Endometrial microvascular endothelial cells (primary cell): ENCODE data around the gene GYPB. TPM values are rescaled to one million over a fixed set of nuclear protein-coding genes. Genes with fewer than 3 reads are reported as not detected.
"Not testable (repeated sequence)": the region's sequence is repeated elsewhere in the genome, so short reads cannot be mapped to it uniquely, and the experiment has no call there.

ENCODE experiments used
- in situ Hi-C: cut with HindIII; loops from 2 replicates; pipeline ENCODE4 v1.10.0; 2017; ENCODE audit warnings: low sequenced_read_pairs, low pct_unique_long_range_greater_than_20kb; ENCODE audit errors: inconsistent ontology term
- total RNA-seq: library from RNA; depleted of rRNA; stranded (reverse); fragments of >200 nt; gene quantifications from one replicate; pipeline ENCODE4 v1.2.3, GENCODE V29; 2015; ENCODE audit errors: inconsistent ontology term

GYPB gene
- total RNA-seq = not detected

DNA sequence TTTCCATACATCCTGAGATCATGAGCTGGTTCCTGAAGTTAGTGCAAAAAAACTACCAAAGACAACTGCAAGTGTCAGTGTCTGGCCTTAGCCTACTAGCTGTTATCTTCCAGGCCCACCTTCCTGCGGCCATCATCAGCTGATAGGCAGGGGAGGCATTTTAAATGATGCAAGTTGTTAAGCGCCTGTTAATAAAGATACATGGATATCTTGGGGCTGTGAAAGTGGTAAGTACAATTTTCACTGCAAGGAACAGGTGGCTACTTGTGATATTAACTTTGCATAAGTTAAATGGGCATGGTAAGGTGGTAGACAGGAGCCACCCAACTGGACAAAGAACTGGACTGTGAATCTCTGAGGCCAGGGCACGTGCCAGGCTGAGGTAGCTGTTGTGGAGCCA lies at the start of gene GYPB:
Gene GYPB, minus strand, starts transcription at position 104 of the 400 bp plus-strand sequence. Its CDS starts 93 bp downstream, at position 11.
- in situ Hi-C loops = not testable (repeated sequence)

DNA sequence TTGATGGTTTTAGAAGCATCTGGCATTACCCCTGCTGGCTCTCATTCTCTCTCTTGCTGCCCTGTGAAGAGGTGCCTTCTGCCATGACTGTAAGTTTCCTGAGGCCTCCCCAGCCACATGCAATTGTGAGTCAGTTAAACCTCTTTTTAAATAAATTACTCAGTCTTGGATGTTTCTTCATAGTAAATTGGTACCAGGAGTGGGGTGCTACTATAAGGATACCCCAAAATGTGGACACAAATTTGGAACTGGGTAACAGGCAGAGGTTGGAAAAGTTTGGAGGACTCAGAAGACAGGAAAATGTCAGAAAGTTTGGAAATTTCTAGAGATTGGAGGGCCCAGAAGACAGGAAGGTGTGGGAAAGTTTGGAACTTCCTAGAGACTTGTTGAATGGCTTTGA lies 42.4 kb upstream of the GYPB start:
- in situ Hi-C loops = not testable (repeated sequence)

DNA sequence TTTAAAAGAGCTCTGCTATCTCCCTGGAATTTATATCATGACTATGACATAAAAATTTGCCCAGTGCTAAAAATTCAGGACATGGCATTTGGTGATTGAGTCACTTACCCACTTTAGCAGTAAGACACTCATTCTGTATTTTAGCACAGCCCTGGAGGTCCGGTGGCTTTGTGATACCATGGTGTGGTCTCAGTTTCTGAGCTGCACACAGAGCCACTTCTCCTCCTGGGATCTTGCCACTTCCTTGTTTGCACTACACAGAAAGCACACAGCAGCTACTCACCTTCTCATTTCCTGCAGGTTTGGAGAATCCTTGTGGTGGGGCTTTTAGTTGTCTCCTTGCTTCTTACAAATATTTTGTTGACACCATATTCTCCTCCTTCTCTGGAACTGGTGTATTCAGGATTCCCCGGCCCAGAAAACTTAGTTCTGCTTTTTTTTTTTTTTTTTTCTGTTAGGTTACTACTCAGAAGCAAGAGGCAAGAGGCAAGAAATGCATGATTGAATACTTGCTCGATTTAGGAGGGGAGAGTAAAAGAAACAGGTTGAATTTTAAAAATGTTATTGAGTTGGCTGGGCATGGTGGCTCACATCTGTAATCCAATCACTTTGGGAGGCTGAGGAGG lies 41.2 kb upstream of the GYPB start:
- in situ Hi-C loops = not testable (repeated sequence)

DNA sequence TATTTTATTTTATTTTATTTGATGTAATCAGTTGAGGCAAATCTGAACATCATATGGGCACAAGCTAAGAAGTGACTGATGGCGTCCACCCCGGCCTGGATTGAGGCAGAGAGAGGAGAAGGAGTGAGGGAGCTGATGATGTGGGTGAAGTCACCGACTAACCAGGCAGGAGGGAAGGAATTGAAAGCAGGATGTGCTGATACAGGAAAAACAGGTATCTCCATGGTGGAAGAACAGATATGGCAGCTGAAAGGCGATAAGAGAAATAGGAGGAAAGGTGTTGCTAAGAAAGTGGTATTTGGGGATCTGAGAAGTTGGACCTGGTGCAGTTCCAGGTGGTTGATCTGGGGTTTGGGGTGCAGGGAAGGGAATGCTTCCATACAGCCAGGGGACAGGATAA lies 37.6 kb upstream of the GYPB start:
- in situ Hi-C loops = no loop called here

DNA sequence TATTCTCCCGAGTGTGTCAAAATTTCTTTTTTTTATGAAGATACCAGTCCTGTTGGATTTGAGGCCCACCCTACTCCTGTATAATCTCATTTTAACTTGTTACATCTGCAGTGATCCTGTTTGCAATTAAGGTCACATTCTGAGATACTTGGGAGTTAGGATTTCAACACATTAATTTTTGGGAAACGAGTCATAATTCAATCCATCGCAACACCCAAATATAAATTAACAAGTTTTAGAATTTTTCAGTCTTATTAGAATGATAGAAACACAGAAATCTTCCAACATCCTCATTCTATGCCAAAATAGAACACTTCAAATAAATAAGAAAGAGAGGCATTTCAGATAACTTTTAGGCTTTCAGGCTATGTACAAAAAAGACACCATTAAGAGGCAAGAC lies 36.2 kb upstream of the GYPB start:
- in situ Hi-C loops = not testable (repeated sequence)

DNA sequence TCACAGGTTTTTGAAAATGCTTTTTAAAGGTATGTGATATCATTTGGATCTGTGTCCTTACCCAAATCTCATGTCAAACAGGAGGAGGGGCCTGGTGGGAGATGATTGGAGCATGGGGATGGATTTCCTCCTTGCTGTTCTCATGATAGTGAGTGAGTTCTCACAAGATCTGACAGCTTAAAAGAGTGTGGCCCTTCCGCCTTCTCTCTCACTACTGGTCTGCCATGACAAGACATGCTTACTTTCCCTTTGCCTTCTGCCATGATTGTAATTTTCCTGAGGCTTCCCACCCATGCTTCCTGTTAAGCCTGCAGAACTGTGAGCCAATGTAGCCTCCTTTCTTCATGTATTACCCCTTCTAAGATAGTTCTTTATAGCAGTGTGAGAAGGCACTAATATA lies 32.3 kb upstream of the GYPB start:
- in situ Hi-C loops = not testable (repeated sequence)

DNA sequence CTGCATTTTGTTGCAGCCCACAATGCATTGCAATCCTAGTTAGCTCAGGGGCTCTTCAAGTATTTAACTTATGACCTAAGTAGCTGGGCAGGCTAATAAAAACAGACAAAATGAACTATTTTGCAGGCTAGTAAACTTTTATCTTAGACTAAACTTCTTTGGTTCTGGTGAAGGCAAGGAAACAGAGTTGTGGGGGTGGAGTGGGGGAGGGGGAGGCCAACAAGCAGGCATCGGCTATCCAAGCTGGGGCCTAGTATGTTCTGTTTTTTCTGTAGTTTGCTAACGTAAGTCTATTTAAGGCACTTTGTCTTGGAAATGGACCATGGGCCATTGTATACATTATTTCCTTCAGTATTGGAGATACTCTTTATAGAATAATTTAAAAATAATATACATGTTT lies 31.5 kb upstream of the GYPB start:
- in situ Hi-C loops = not testable (repeated sequence)

DNA sequence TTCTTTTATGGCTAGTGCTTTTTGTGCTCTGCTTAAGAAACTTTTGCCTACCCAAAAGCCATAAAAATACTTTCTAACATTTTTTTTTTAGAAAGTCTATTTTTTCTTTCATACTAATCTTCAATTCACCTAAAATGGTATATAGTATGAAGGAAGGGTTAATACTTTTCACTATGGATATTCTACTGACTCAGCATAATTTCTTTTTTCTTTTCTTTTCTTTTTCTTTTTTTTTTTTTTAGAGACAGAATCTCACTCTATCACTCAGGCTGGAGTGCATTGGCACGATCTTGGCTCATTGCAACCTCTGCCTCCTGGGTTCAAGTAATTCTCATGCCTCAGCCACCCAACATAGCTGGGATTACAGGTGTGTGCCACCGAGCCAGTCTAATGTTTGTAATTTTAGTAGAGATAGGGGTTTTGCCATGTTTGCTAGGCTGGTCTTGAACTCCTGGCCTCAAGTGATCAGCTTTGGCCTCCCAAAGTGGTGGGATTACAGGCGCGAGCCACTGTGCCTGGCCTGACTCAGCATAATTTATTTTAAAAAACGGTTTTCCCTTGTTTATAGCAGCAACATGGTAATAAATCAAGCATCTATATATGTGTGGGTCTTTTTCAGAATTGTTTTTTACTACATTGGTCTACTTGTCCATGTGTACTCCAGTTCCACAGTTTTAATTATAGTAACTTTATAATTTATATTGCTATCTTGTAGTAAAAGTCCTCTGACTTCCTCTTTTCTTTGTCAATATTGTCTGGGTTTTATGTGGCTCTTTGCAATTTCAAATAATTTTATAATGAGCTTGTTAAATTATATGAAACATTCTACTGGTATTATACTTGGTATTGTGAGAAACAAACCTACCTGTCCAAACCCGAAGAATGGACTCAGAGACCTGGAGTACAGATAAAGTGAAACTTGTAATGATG lies 30.6 kb upstream of the GYPB start:
- in situ Hi-C loops = not testable (repeated sequence)

DNA sequence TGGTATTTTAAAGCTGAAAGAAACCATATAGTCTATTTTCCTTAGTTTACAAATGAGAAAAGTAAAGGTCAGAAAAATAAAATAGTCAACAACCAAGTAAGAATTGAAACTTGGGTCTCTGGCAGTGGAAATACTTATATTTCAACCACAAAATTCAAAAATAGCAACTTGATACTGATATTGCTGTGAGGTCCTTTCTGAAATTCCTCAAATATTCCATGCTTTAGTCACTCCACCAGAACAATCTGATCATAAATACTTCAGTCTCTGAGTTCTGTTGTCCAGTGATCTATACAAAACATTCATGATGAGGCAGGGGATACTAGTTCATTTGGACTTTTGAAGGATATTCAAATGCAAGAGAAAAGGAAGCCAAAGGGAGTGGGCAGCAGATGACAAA lies 25.8 kb upstream of the GYPB start:
- in situ Hi-C loops = not testable (repeated sequence)

DNA sequence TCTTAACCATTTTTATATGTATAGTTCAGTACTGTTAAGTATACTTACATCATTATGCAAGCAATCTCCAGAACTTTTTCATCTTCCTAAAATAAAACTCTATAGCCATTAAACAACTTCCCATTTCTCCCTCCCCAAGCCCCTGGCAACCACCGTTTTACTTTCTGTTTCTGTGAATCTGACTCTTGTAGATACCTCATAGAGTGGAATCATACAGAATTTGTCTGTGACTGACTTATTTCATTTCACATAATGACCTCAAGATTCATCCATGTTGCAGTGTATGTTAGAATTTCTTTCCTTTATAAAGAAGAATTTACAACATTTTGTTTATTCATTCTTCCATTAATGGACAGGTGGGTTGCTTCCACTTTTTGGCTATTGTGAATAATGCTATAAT lies 13.4 kb upstream of the GYPB start:
- in situ Hi-C loops = not testable (repeated sequence)

DNA sequence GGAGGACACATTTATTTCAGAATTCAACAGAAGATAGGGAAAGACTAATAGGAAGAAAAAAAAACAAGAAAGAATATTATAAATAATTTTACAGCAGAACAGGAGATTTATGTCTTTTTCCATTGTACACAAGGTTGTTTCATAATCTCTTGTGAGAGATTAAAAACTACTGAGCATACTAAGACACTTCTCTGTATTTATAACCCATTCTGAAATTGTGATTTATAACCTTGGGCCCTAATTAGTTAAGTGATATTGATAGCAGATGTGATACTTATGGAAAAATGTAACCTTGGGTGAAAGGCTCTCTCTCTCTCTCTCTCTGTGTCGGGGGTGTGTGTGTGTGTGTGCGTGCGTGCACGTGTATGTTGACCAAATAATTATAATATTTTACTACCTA lies 12.7 kb upstream of the GYPB start:
- in situ Hi-C loops = not testable (repeated sequence)

DNA sequence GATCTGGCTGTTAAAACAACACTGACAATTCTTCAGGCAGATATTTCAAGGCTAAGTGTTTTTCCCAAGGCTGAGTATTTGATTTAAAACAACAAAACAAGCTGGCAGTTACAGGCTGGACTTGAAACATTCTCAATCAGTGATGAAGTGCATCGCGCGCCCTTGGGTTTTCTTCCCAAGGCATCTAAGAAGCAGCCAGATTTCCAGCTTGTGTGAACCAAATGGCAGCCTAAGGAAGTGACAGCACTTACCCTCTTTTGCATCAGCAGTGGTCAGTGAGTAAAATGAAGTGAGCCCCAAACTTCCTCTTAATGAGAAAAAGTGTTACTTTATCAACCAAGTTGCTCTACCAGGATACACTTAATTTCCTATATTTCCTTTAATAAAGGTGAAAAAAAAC lies 12.2 kb upstream of the GYPB start:
- in situ Hi-C loops = not testable (repeated sequence)

DNA sequence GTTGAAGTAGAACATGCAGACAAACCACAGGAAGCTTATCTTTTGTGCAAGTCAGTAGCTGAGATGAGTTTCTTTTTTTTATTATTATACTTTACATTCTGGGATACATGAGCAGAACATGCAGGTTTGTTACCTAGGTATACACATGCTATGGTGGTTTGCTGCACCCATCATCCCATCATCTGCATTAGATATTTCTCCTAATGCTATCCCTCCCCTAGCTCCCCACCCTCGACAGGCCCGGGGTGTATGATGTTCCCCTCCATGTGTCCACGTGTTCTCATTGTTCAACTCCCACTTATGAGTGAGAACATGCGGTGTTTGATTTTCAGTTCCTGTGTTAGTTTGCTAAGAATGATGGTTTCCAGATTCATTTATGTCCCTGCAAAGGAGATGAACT lies 11.5 kb upstream of the GYPB start:
- in situ Hi-C loops = not testable (repeated sequence)

DNA sequence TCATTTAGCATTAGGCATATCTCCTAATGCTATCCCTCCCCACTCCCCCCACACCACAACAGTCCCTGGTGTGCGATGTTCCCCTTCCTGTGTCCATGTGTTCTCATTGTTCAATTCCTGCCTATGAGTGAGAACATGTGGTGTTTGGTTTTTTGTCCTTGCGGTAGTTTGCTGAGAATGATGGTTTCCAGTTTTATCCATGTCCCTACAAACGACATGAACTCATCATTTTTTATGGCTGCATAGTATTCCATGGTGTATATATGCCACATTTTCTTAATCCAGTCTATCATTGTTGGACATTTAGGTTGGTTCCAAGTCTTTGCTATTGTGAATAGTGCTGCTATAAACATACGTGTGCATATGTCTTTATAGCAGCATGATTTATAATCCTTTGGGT lies 7.5 kb upstream of the GYPB start:
- in situ Hi-C loops = not testable (repeated sequence)

DNA sequence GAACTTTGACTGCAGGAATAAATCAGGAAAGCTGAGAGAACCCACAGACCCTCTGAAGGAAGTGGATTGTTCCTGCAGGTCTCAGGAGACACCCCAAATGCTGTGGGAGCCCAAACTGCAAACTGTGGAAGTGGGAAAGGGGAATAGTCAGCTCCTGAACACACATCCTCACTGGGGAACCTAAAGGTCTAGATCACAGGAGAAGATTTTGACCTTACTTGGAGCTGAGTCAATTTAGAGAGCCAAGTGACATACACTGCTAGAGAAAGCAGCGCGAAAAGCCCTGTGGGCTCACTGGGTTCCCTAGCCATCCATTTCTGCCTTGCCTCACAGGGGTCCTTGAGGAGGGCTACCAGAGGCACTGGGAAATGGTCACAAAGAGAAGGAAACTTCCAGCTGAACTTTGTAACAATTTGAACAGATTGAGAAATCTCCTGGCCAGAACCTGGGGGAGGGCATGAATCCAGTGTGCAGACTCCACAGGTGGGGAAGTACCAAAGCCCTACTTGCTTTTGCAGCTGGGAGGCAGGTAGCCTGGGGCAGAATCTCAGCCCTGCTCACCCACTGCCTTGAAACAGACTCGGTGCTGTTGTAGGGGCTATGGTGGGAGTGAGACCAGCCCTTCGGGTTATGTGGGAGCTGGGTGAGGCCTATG lies 5.3 kb upstream of the GYPB start:
- in situ Hi-C loops = not testable (repeated sequence)

DNA sequence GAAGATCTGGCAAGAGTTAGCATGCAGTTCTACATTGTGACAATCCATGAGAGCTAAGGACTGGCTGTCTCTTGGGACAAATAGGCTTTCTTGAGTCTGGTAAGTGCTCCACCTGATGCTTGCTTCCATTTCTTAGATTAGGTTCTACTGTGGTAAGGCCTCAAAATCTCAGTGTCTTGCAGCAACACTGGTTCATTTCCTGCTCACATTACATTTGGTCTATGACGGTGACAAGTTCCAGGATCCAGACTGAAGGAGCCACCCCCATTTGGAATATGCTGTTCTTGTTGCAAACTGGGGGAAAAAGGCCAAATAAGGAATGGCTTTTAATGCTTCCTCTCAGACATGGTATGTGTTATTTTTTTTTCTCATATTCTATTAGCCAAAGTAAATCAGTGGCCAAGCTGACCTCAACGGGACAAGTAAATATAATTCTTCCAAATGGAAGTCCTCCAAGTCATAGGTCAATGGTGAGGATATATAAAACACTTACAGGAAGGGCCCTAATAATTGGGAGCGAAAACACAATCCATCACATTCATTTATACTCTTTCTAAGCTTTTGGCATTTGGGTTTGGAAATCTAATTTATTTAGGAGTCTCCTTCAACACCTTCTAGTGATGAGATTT lies 3.7 kb upstream of the GYPB start:
- in situ Hi-C loops = not testable (repeated sequence)

DNA sequence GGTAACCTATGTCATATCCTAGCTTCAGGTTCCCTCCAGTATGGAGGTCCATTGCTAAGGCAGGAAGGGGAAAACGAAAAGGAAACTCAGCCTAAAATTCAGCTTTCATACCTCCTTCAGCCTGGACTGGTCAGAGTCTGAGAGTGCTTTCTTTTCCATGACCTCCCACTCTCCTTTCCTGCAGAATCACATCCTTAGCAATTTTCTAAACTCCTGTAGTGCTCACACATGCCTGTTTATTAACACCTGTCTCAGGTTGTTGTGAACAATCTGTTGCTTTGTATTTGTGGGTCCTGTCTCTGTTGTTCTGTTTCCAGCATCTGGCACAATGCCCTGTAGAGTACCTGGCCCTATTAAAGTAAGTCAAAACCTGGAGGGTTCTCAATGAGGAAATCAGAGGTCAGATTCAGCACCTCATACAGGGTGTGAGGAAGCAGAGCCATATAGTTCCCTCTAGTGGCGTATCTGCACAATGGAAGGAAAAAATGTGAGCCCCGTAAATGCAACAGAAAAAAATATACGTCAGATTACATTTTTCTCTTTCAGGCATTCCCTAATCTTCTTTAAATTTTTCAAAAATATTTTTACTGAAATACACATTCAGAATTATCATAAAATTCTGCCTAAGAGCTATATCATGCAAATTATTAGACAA lies 2.3 kb upstream of the GYPB start:
- in situ Hi-C loops = not testable (repeated sequence)

DNA sequence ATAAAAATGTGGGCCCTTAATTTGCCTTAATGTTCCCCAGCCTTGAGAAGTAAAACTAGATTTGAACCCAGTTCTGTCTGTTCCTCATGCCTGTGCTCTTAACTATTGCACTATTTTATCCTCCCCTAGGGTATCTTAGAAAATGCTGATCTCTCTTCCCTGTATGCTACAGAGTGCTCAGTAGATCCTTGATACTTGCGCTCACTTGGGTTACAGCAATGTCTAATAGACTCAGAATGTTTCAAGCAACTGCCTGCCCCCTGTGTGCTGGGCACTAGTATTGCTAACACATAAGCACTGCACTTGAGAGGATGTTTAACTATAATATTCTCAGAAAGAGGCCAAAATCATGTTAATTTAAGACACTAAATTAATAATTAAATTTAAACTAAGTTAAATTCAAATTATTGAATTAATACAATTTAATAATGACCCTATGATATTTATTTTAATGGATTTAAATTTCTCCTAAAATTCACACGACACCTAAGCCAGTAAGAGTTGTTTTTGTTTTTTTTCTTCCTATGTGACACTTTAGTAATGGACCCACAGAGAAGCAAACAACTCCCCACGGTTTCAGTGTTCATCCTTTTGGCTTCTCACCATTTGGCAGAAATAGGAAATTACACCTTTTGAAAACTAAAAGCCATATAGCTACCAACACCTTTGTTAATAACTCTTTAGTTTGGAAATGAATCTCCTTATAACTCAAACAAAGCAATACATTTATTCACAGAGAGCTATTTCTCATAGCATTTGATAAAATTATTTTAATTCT lies 768 bp downstream of the GYPB start:
- in situ Hi-C loops = not testable (repeated sequence)
